ENCODE data around the gene ANXA6. TPM values are rescaled to one million over a fixed set of nuclear protein-coding genes. Genes with fewer than 3 reads are reported as not detected.
A peak's percentile ranks its signal among the peaks of the same experiment; 100 is the strongest.

ANXA6 gene
- total and polyA plus RNA-seq, 9 of the 15 experiments (the other 6 are each of a cell fraction or from before 2014, with no cell fraction given) = 0.70 to 13.2 (median 8.3) TPM

- TF ChIP-seq SIN3A (IDR thresholded peaks at IDR 0.05; ENCODE audit: borderline replicate concordance in 2 of 2, control insufficient read depth in 1 of 2, low read depth in 2 of 2, low read length in 2 of 2) = 0 out of 4 replicates have a peak, but pooled peaks have one; percentile 32 to 56
- no peak for TF ChIP-seq ZNF41 (CRISPR knock-in tag; conservative IDR thresholded peaks at IDR 0.05)
- TF ChIP-seq NFRKB (IDR thresholded peaks at IDR 0.05; ENCODE audit: low read depth) = no peak
- no peak for TF ChIP-seq ZNF512 (tag; IDR thresholded peaks at IDR 0.05)
- no peak for TF ChIP-seq ZNF124 (CRISPR knock-in tag; IDR thresholded peaks at IDR 0.05)
- 0 out of 2 replicates have a peak, but pooled peaks have one; percentile 14 for TF ChIP-seq THAP7 (CRISPR knock-in tag; IDR thresholded peaks at IDR 0.05)
- no peak for TF ChIP-seq SMARCB1 (IDR thresholded peaks at IDR 0.05; ENCODE audit: insufficient read length, low read depth)
- TF ChIP-seq HDAC1 (IDR thresholded peaks at IDR 0.05) = peak in 1 of 2 experiments; percentile 59; a peak in 2 of 4 replicates
- TF ChIP-seq CGGBP1 (CRISPR knock-in tag; IDR thresholded peaks at IDR 0.05) = 0 out of 2 replicates have a peak, but pooled peaks have one; percentile 8
- no peak for TF ChIP-seq SMC3 (conservative IDR thresholded peaks at IDR 0.05; ENCODE audit: insufficient read depth, low read depth, low read length)
- no peak for TF ChIP-seq SETDB1 (IDR thresholded peaks at IDR 0.05; ENCODE audit: low read length)
- TF ChIP-seq ELF2 (CRISPR knock-in tag; IDR thresholded peaks at IDR 0.05) = no peak
- TF ChIP-seq PTBP1 (IDR thresholded peaks at IDR 0.05; ENCODE audit: low read depth, low read length) = no peak
- no peak for TF ChIP-seq ZNF780A (CRISPR knock-in tag; IDR thresholded peaks at IDR 0.05)
- TF ChIP-seq EZH2 (IDR thresholded peaks at IDR 0.05; ENCODE audit: borderline replicate concordance, low read depth, low read length) = no peak
- TF ChIP-seq ADNP (tag; IDR thresholded peaks at IDR 0.05) = no peak
- no peak for TF ChIP-seq ZNF644 (tag; IDR thresholded peaks at IDR 0.05; ENCODE audit: low read depth)
- no peak for TF ChIP-seq TRIM24 (IDR thresholded peaks at IDR 0.05)
- no peak for TF ChIP-seq CBX2 (IDR thresholded peaks at IDR 0.05; ENCODE audit: insufficient read depth, low read length, poor library complexity, severe bottlenecking)
- TF ChIP-seq CBX5 (IDR thresholded peaks at IDR 0.05; ENCODE audit: borderline replicate concordance, low read depth) = no peak
- 0 out of 2 replicates have a peak, but pooled peaks have one; percentile 12 for TF ChIP-seq ARID3A (IDR thresholded peaks at IDR 0.05; ENCODE audit: borderline replicate concordance, low read depth, low read length)
- peak; percentile 74 for TF ChIP-seq SAP30 (IDR thresholded peaks at IDR 0.05; ENCODE audit: borderline replicate concordance, insufficient read depth, low read depth, low read length, poor library complexity, severe bottlenecking)
- TF ChIP-seq WHSC1 (IDR thresholded peaks at IDR 0.05; ENCODE audit: low read length) = no peak
These were observed 77.6 kb downstream of the ANXA6 start (continued) for GRCh38 chr5:151079838-151080612.
